Liver (tissue), 3 donors: ENCODE measurements around the gene NLRC5.

ENCODE experiments used
- EGR1 ChIP-seq, 2 donors: IDR thresholded peaks; 2 replicates each; pipeline ENCODE4 v1.6.1; 2016 to 2018; ENCODE audit warnings: antibody characterized with exemption in 2 of 2, low read depth in 2 of 2
- JUND ChIP-seq, 2 donors: IDR thresholded peaks; 2 replicates each; pipeline ENCODE4 v1.6.1; 2016; ENCODE audit warnings: antibody characterized with exemption in 2 of 2
- NR2F2 ChIP-seq: IDR thresholded peaks from 2 replicates; pipeline ENCODE4 v1.6.1; 2016; ENCODE audit warnings: antibody characterized with exemption
- RAD21 ChIP-seq, 2 donors: IDR thresholded peaks; 2 replicates each; pipeline ENCODE4 v1.6.1; 2016; ENCODE audit warnings: antibody characterized with exemption in 2 of 2, mild to moderate bottlenecking in 2 of 2
- RXRA ChIP-seq, 2 donors: IDR thresholded peaks; 2 replicates each; pipeline ENCODE4 v1.6.1; 2017 to 2018; ENCODE audit warnings: antibody characterized with exemption in 2 of 2, mild to moderate bottlenecking in 1 of 2
- YY1 ChIP-seq: IDR thresholded peaks from 2 replicates; pipeline ENCODE4 v1.6.1; 2016; ENCODE audit warnings: antibody characterized with exemption, mild to moderate bottlenecking
- TF ChIP-seq, protein P1 (sequence below): fragments of 150-350 bp; IDR thresholded peaks from 2 replicates; pipeline ENCODE4 v1.5.1; 2017; ENCODE audit warnings: improper control_type of control experiment, low read depth, low read length; ENCODE audit not compliant: missing input control
- TF ChIP-seq, protein P2 (sequence below): IDR thresholded peaks from 2 replicates; pipeline ENCODE4 v1.6.1; 2016; ENCODE audit warnings: antibody characterized with exemption
- TF ChIP-seq, protein P3 (sequence below): IDR thresholded peaks from 2 replicates; pipeline ENCODE4 v1.6.1; 2016; ENCODE audit warnings: antibody characterized with exemption
- TF ChIP-seq, protein P4 (sequence below): IDR thresholded peaks from 2 replicates; pipeline ENCODE4 v1.6.1; 2016; ENCODE audit warnings: antibody characterized with exemption, mild to moderate bottlenecking
- donor health status: healthy.
- donor health status: healthy.

DNA sequence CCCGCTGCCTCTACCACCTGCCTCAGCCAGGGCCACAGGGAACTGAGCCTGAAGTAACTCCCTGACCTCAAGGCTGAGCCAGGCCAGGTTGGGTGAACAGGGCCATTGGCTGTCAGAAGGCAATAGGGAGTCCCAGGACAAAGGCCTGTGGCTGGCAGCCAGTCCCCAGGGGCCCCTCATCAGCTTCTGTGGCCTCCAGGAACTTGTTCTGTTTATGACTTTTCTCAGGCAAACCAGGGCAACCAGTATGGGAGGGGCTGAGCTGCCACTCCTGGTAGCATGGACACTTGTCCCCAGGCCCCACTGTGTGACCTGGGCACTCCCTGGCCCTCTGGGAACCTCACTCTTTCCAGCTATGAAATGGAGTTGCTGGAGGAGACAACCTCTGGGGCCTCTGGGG lies 143.1 kb downstream of the NLRC5 start:
- TF ChIP-seq, protein P1, sequence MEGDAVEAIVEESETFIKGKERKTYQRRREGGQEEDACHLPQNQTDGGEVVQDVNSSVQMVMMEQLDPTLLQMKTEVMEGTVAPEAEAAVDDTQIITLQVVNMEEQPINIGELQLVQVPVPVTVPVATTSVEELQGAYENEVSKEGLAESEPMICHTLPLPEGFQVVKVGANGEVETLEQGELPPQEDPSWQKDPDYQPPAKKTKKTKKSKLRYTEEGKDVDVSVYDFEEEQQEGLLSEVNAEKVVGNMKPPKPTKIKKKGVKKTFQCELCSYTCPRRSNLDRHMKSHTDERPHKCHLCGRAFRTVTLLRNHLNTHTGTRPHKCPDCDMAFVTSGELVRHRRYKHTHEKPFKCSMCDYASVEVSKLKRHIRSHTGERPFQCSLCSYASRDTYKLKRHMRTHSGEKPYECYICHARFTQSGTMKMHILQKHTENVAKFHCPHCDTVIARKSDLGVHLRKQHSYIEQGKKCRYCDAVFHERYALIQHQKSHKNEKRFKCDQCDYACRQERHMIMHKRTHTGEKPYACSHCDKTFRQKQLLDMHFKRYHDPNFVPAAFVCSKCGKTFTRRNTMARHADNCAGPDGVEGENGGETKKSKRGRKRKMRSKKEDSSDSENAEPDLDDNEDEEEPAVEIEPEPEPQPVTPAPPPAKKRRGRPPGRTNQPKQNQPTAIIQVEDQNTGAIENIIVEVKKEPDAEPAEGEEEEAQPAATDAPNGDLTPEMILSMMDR: no peak
- TF ChIP-seq, protein P2, sequence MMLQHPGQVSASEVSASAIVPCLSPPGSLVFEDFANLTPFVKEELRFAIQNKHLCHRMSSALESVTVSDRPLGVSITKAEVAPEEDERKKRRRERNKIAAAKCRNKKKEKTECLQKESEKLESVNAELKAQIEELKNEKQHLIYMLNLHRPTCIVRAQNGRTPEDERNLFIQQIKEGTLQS: no peak
- no peak for TF ChIP-seq RAD21 (IDR thresholded peaks at IDR 0.05)
- TF ChIP-seq, protein P3, sequence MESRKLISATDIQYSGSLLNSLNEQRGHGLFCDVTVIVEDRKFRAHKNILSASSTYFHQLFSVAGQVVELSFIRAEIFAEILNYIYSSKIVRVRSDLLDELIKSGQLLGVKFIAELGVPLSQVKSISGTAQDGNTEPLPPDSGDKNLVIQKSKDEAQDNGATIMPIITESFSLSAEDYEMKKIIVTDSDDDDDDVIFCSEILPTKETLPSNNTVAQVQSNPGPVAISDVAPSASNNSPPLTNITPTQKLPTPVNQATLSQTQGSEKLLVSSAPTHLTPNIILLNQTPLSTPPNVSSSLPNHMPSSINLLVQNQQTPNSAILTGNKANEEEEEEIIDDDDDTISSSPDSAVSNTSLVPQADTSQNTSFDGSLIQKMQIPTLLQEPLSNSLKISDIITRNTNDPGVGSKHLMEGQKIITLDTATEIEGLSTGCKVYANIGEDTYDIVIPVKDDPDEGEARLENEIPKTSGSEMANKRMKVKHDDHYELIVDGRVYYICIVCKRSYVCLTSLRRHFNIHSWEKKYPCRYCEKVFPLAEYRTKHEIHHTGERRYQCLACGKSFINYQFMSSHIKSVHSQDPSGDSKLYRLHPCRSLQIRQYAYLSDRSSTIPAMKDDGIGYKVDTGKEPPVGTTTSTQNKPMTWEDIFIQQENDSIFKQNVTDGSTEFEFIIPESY: no peak
- TF ChIP-seq EGR1 (IDR thresholded peaks at IDR 0.05; ENCODE audit: low read depth in 2 of 2): no peak
- TF ChIP-seq YY1: no peak
- no peak for TF ChIP-seq RXRA (IDR thresholded peaks at IDR 0.05)
- no peak for TF ChIP-seq JUND (IDR thresholded peaks at IDR 0.05)
- TF ChIP-seq, protein P4, sequence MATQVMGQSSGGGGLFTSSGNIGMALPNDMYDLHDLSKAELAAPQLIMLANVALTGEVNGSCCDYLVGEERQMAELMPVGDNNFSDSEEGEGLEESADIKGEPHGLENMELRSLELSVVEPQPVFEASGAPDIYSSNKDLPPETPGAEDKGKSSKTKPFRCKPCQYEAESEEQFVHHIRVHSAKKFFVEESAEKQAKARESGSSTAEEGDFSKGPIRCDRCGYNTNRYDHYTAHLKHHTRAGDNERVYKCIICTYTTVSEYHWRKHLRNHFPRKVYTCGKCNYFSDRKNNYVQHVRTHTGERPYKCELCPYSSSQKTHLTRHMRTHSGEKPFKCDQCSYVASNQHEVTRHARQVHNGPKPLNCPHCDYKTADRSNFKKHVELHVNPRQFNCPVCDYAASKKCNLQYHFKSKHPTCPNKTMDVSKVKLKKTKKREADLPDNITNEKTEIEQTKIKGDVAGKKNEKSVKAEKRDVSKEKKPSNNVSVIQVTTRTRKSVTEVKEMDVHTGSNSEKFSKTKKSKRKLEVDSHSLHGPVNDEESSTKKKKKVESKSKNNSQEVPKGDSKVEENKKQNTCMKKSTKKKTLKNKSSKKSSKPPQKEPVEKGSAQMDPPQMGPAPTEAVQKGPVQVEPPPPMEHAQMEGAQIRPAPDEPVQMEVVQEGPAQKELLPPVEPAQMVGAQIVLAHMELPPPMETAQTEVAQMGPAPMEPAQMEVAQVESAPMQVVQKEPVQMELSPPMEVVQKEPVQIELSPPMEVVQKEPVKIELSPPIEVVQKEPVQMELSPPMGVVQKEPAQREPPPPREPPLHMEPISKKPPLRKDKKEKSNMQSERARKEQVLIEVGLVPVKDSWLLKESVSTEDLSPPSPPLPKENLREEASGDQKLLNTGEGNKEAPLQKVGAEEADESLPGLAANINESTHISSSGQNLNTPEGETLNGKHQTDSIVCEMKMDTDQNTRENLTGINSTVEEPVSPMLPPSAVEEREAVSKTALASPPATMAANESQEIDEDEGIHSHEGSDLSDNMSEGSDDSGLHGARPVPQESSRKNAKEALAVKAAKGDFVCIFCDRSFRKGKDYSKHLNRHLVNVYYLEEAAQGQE: no peak
- TF ChIP-seq NR2F2: no peak
